ENCODE results near the gene PLXNA4. TPM values are rescaled to one million over a fixed set of nuclear protein-coding genes. Genes with fewer than 3 reads are reported as not detected.

The PLXNA4 gene
- total RNA-seq, 2 donors from 2014 or later: 12.2 to 27.7 TPM

GRCh38 chr7:132084776-132085388, 491.4 kb downstream of the PLXNA4 start:
- no peaks in the 10 kb centered on the region for H3K9me3 ChIP-seq
- no peak for TF ChIP-seq CTCF (IDR thresholded peaks at IDR 0.05)
- no peak overlapping the region for H3K4me3 ChIP-seq
- no peak for DNase-seq (ENCODE audit: low spot score)
- peaks cover 18 to 31% of the 10 kb centered on the region in 2 donors for H3K4me1 ChIP-seq (ENCODE audit: control insufficient read depth in 1 of 2, low read depth in 2 of 2)
- H3K27ac ChIP-seq: no peak overlapping the region
- no peaks in the 10 kb centered on the region for H3K27me3 ChIP-seq (replicated peaks; ENCODE audit: insufficient read depth)
- ATAC-seq (ENCODE audit: insufficient number of reproducible peaks, low FRiP score, low read depth): no peak
- H3K36me3 ChIP-seq: no peaks in the 10 kb centered on the region

- DNase-seq (ENCODE audit: low spot score): no peak
- no peak for ATAC-seq (ENCODE audit: insufficient number of reproducible peaks, low FRiP score, low read depth)
- no peaks in the 10 kb centered on the region for H3K36me3 ChIP-seq
- no peaks in the 10 kb centered on the region for H3K27me3 ChIP-seq (replicated peaks; ENCODE audit: insufficient read depth)
- peaks cover 18 to 31% of the 10 kb centered on the region in 2 donors for H3K4me1 ChIP-seq (ENCODE audit: control insufficient read depth in 1 of 2, low read depth in 2 of 2)
- no peak overlapping the region for H3K4me3 ChIP-seq
- H3K27ac ChIP-seq: no peak overlapping the region
- no peak for TF ChIP-seq CTCF (IDR thresholded peaks at IDR 0.05)
- H3K9me3 ChIP-seq: no peaks in the 10 kb centered on the region
Observed at GRCh38 chr7:132083537-132084123, 492.6 kb downstream of the PLXNA4 start.

GRCh38 chr7:132083126-132083525, 493.1 kb downstream of the PLXNA4 start:
- no peak for ATAC-seq (ENCODE audit: insufficient number of reproducible peaks, low FRiP score, low read depth)
- H3K4me3 ChIP-seq: no peak overlapping the region

GRCh38 chr7:132082394-132082793, 493.9 kb downstream of the PLXNA4 start:
- no peaks in the 10 kb centered on the region for H3K36me3 ChIP-seq
- no peak for DNase-seq (ENCODE audit: low spot score)
- no peak for TF ChIP-seq CTCF (IDR thresholded peaks at IDR 0.05)
- H3K4me3 ChIP-seq: no peak overlapping the region
- H3K27ac ChIP-seq: no peak overlapping the region
- H3K4me1 ChIP-seq (ENCODE audit: control insufficient read depth in 1 of 2, low read depth in 2 of 2): peaks cover 18 to 31% of the 10 kb centered on the region in 2 donors
- no peaks in the 10 kb centered on the region for H3K9me3 ChIP-seq
- no peaks in the 10 kb centered on the region for H3K27me3 ChIP-seq (replicated peaks; ENCODE audit: insufficient read depth)
- ATAC-seq (ENCODE audit: insufficient number of reproducible peaks, low FRiP score, low read depth): no peak

More at GRCh38 chr7:132083126-132083525, 493.1 kb downstream of the PLXNA4 start:
- H3K9me3 ChIP-seq: no peaks in the 10 kb centered on the region
- no peak for TF ChIP-seq CTCF (IDR thresholded peaks at IDR 0.05)
- no peaks in the 10 kb centered on the region for H3K27me3 ChIP-seq (replicated peaks; ENCODE audit: insufficient read depth)
- H3K27ac ChIP-seq: no peak overlapping the region
- H3K36me3 ChIP-seq: no peaks in the 10 kb centered on the region
- no peak for DNase-seq (ENCODE audit: low spot score)
- H3K4me1 ChIP-seq (ENCODE audit: control insufficient read depth in 1 of 2, low read depth in 2 of 2): peaks cover 18 to 31% of the 10 kb centered on the region in 2 donors

- peak overlapping the region; percentile 14 to 33 for H3K27ac ChIP-seq
- H3K27me3 ChIP-seq (replicated peaks; ENCODE audit: insufficient read depth): no peaks in the 10 kb centered on the region
- ATAC-seq (ENCODE audit: insufficient number of reproducible peaks, low FRiP score, low read depth): no peak
- no peak for DNase-seq (ENCODE audit: low spot score)
- no peak for TF ChIP-seq CTCF (IDR thresholded peaks at IDR 0.05)
- H3K36me3 ChIP-seq: no peaks in the 10 kb centered on the region
- H3K4me3 ChIP-seq: no peak overlapping the region
- H3K9me3 ChIP-seq: no peaks in the 10 kb centered on the region
- peaks cover 18 to 31% of the 10 kb centered on the region in 2 donors for H3K4me1 ChIP-seq (ENCODE audit: control insufficient read depth in 1 of 2, low read depth in 2 of 2)
Observed at GRCh38 chr7:132081686-132082085, 494.6 kb downstream of the PLXNA4 start.

Data from thoracic aorta (tissue), 2 donors.